HepG2 (cell line): Measurements from ENCODE around the gene TBC1D22A. TPM values are rescaled to one million over a fixed set of nuclear protein-coding genes. Genes with fewer than 3 reads are reported as not detected.

Experiments
- ATAC-seq: fragments of 200-7000 bp; cut with Tn5 transposase; 3 replicates; pipeline ENCODE4 v1.9.1; 2020; ENCODE audit warnings: mild to moderate bottlenecking, moderate library complexity
- BruUV-seq: library from RNA; stranded (reverse); fragments of 400-500 nt; replicated peaks from 2 replicates; lab custom pipeline; 2021; lab: Mats Ljungman, UMichigan
- CTCF ChIA-PET: fragments of 300-600 bp; formaldehyde crosslinking; extraction: SDS; loops from one replicate; lab custom pipeline; 2021; ENCODE audit warnings: low total read pairs, inconsistent platforms, low intra/inter-chr PET ratio; lab: Yijun Ruan, JAX
- POLR2A ChIA-PET: fragments of 350-600 bp; sonication (Branson Sonifier 250); formaldehyde crosslinking; loops from one replicate; lab custom pipeline; 2020; ENCODE audit warnings: antibody characterized with exemption, inconsistent platforms; lab: Yijun Ruan, JAX
- DNase-seq: peaks from one replicate; pipeline ENCODE4 v3.0.0-alpha.2; 2015; ENCODE audit warnings: low spot score
- FAIRE-seq: peaks from 3 replicates; lab custom pipeline; 2011; peaks lifted over from hg19 to GRCh38; lab: Jason Lieb, UNC
- H2AFZ ChIP-seq: one replicate; pipeline ENCODE4 v1.6.1; 2011; ENCODE audit warnings: low read length, inconsistent platforms
- H3K27ac ChIP-seq: fragments of 300-600 bp; 3 replicates; pipeline ENCODE4 v1.8.0; 2011; ENCODE audit warnings: mixed run types, mild to moderate bottlenecking, mixed read lengths, low read length, inconsistent platforms; ENCODE audit not compliant: insufficient read depth; ENCODE audit errors: extremely low read length
- H3K27me3 ChIP-seq, 2 experiments: fragments of 200-600 bp in 1 of 2; 2 replicates in 1 of 2; 3 replicates in 1 of 2; pipeline versions ENCODE4 v1.6.0 to v1.8.0; 2011; ENCODE audit warnings: low read length in 2 of 2, mild to moderate bottlenecking in 2 of 2, moderate library complexity in 2 of 2, inconsistent platforms in 1 of 2; ENCODE audit not compliant: insufficient read depth in 2 of 2, control insufficient read depth in 1 of 2
- H3K36me3 ChIP-seq, 2 experiments: fragments of 200-600 bp in 1 of 2; replicated peaks in 1 of 2; 2 replicates in 1 of 2; 3 replicates in 1 of 2; pipeline versions ENCODE4 v1.5.1 to v1.8.0; 2011; ENCODE audit warnings: low read length in 2 of 2, inconsistent platforms in 1 of 2; ENCODE audit not compliant: insufficient read depth in 2 of 2, control insufficient read depth in 1 of 2
- H3K4me1 ChIP-seq: 2 replicates; pipeline ENCODE4 v1.5.1; 2012; ENCODE audit warnings: low read length, inconsistent platforms; ENCODE audit not compliant: insufficient read depth
- H3K4me2 ChIP-seq: 2 replicates; pipeline ENCODE4 v1.6.0; 2011; ENCODE audit warnings: low read depth, low read length, inconsistent platforms
- H3K4me3 ChIP-seq, 3 experiments: fragments of 200-600 bp in 1 of 3; sonication (generic), shearing (Covaris generic) in 1 of 3; replicated peaks in 1 of 3; 2 replicates each; pipeline ENCODE4 v1.5.1; 2011 to 2016; ENCODE audit warnings: low read length in 3 of 3, inconsistent platforms in 2 of 3, low read depth in 2 of 3, mild to moderate bottlenecking in 2 of 3, control low read depth in 1 of 3, mixed read lengths in 1 of 3; ENCODE audit not compliant: insufficient read depth in 1 of 3
- H3K79me2 ChIP-seq: one replicate; pipeline ENCODE4 v1.6.1; 2011; ENCODE audit warnings: low read length, inconsistent platforms; ENCODE audit not compliant: insufficient read depth
- H3K9ac ChIP-seq: 2 replicates; pipeline ENCODE4 v1.6.0; 2011; ENCODE audit warnings: mild to moderate bottlenecking, low read depth, low read length, inconsistent platforms; ENCODE audit not compliant: insufficient read depth
- H3K9me3 ChIP-seq: 2 replicates; pipeline ENCODE4 v1.5.1; 2012; ENCODE audit warnings: mild to moderate bottlenecking, low read length
- H4K20me1 ChIP-seq: 2 replicates; pipeline ENCODE4 v1.6.0; 2011; ENCODE audit warnings: inconsistent platforms, mild to moderate bottlenecking, low read length, moderate library complexity; ENCODE audit not compliant: insufficient read depth
- BRD4 ChIP-seq: sonication (generic); formaldehyde crosslinking; IDR thresholded peaks from 2 replicates; pipeline ENCODE4 v1.4.0; 2020; ENCODE audit warnings: missing genetic modification reagents
- CHCHD3 ChIP-seq: sonication (generic); formaldehyde crosslinking; IDR thresholded peaks from 2 replicates; pipeline ENCODE4 v1.8.0; 2022; ENCODE audit warnings: mild to moderate bottlenecking, missing genetic modification reagents, moderate library complexity
- EHMT2 ChIP-seq: fragments of 200-600 bp; sonication (generic); IDR thresholded peaks from 2 replicates; pipeline ENCODE4 v1.7.0; 2017; ENCODE audit warnings: antibody characterized with exemption, low read depth, low read length, borderline replicate concordance
- HNF1B ChIP-seq: sonication (generic); formaldehyde crosslinking; IDR thresholded peaks from 2 replicates; pipeline ENCODE4 v1.5.1; 2020; ENCODE audit warnings: mild to moderate bottlenecking, moderate library complexity, missing genetic modification reagents
- MYPOP ChIP-seq: sonication (generic); formaldehyde crosslinking; IDR thresholded peaks from 2 replicates; pipeline ENCODE4 v1.8.1; 2023; ENCODE audit warnings: mild to moderate bottlenecking, moderate library complexity, missing genetic modification reagents
- NCOR1 ChIP-seq: fragments of 200-600 bp; sonication (generic); IDR thresholded peaks from 2 replicates; pipeline ENCODE4 v1.7.0; 2017; ENCODE audit warnings: antibody characterized with exemption, low read length, borderline replicate concordance
- SCMH1 ChIP-seq: sonication (generic); formaldehyde crosslinking; IDR thresholded peaks from 2 replicates; pipeline ENCODE4 v1.9.0; 2021; ENCODE audit warnings: missing genetic modification reagents, mild to moderate bottlenecking, borderline replicate concordance
- SP5 ChIP-seq: IDR thresholded peaks from 2 replicates; pipeline ENCODE4 v1.6.1; 2016; ENCODE audit warnings: low read depth, borderline replicate concordance
- STAT5B ChIP-seq: sonication (generic); formaldehyde crosslinking; IDR thresholded peaks from 2 replicates; pipeline ENCODE4 v1.4.0; 2020; ENCODE audit warnings: missing genetic modification reagents
- ZBTB21 ChIP-seq: sonication (generic); formaldehyde crosslinking; IDR thresholded peaks from 2 replicates; pipeline ENCODE4 v1.4.0; 2020; ENCODE audit warnings: missing genetic modification reagents
- ZIK1 ChIP-seq: sonication (generic); formaldehyde crosslinking; IDR thresholded peaks from 2 replicates; pipeline ENCODE4 v1.5.0; 2020; ENCODE audit warnings: mild to moderate bottlenecking, low read depth, missing genetic modification reagents, borderline replicate concordance
- ZKSCAN5 ChIP-seq: sonication (generic); formaldehyde crosslinking; IDR thresholded peaks from 2 replicates; pipeline ENCODE4 v1.5.1; 2020; ENCODE audit warnings: mild to moderate bottlenecking, missing genetic modification reagents
- ZNF263 ChIP-seq: sonication (generic); formaldehyde crosslinking; IDR thresholded peaks from 2 replicates; pipeline ENCODE4 v1.4.0; 2020; ENCODE audit warnings: missing genetic modification reagents
- ZNF597 ChIP-seq: sonication (generic); formaldehyde crosslinking; IDR thresholded peaks from 2 replicates; pipeline ENCODE4 v1.5.0; 2020; ENCODE audit warnings: missing genetic modification reagents
- ZNF761 ChIP-seq: sonication (generic); formaldehyde crosslinking; conservative IDR thresholded peaks from 2 replicates; pipeline ENCODE4 v1.4.0; 2020; ENCODE audit warnings: mild to moderate bottlenecking, missing genetic modification reagents
- ZNF768 ChIP-seq: sonication (generic); formaldehyde crosslinking; IDR thresholded peaks from 2 replicates; pipeline ENCODE4 v1.4.0; 2020; ENCODE audit warnings: missing genetic modification reagents
- ZSCAN29 ChIP-seq: sonication (generic); formaldehyde crosslinking; conservative IDR thresholded peaks from 2 replicates; pipeline ENCODE4 v1.4.0; 2020; ENCODE audit warnings: mild to moderate bottlenecking, missing genetic modification reagents
- WGBS: methylation state at CpG from one replicate; pipeline ENCODE4 v1.1.6; 2017; ENCODE audit warnings: low lambda C conversion rate; 5-methylcytosine and 5-hydroxymethylcytosine counted together
- in situ Hi-C: cut with HindIII; loops from 2 replicates; pipeline ENCODE4 v1.10.0; 2017; ENCODE audit warnings: low pct_unique_long_range_greater_than_20kb; ENCODE audit not compliant: extremely low pct_ligation_motif_present
- intact Hi-C: fragments of 100-400 bp; cut with micrococcal nuclease; formaldehyde crosslinking; loops from one replicate; pipeline ENCODE4 v1.10.0; 2022; ENCODE audit not compliant: unreplicated experiment
- polyA plus RNA-seq, 8 experiments: library from polyadenylated mRNA; depleted of rRNA in 3 of 8; stranded (reverse) in 7 of 8; unstranded in 1 of 8; fragments of >200 nt; fragmentation: Illumina TruSeq in 4 of 8; extraction: Trizol in 4 of 8; gene quantifications; 2 replicates each; pipeline versions ENCODE4 v1.2.1 to v1.2.3, GENCODE V29; 2011 to 2016; ENCODE audit warnings: low read depth in 4 of 8, missing spikeins in 1 of 8, mixed read lengths in 1 of 8; ENCODE audit not compliant: insufficient read depth in 1 of 8
- total RNA-seq, 5 experiments: library from RNA; depleted of rRNA; stranded (reverse); fragments of >200 nt; fragmentation: Illumina TruSeq; extraction: Trizol; gene quantifications; 2 replicates each; pipeline ENCODE4 v1.2.3, GENCODE V29; 2016; ENCODE audit warnings: low read depth in 1 of 5
- TF ChIP-seq, protein P1 (sequence below): fragments of 450-650 bp; IDR thresholded peaks from 2 replicates; pipeline ENCODE4 v1.6.1; 2016

The TBC1D22A gene
- total and polyA plus RNA-seq, 2 of the 13 experiments (the other 11 are each of a cell fraction or from before 2014, with no cell fraction given), result 17.3 to 18.0 TPM

DNA sequence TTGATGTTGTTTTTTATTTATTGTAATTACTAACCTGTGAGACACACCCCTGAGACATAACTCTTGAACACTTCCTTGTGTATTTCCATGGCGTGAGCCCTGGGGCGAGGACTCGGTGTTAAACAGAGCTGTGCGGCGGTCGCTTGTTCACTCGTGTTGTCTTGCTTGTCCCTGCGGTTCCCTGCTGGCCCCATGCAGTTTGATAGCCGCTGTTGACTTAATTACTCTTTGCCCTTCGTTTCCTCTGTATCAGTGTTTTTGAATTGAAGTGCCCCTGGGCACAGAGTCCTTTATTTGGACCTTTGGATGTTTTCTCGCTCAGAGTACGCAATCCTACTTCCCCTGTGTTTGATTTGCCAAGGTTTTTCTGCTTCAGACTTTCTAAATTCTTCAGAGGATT lies 52.7 kb downstream of the TBC1D22A start (continued):
- no peak for TF ChIP-seq SCMH1 (CRISPR knock-in tag)
- TF ChIP-seq ZSCAN29, result no peak
- TF ChIP-seq, all 625 proteins: peak for 46

DNA sequence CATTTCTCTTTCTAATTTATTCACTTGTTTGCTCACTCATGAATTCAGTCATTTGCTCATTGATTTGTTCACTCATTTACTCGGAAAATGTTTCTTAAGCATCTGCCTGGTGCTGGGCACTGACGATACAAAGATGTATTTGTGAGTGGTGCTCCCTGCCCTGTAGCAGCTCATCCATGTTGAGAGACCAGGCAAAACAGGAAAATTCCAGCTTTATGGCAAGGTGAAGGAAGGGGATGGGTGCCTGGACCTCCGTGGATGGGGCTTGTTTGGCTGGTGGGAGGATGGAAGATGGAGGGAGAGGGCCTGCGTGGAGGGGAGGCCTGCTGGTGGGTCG lies 53.1 kb downstream of the TBC1D22A start:
- Histone ChIP-seq H3K9me3 (no peaks in the 10 kb centered on the region), H3K27me3 (no peaks in the 10 kb centered on the region), H2AFZ (no peak overlapping the region), H3K4me2 (peak overlapping the region; percentile 73), H4K20me1 (no peaks in the 10 kb centered on the region), H3K4me3 (peak overlapping the region in 2 of 3 experiments; percentile 29 to 54; a peak in 4 of 6 replicates), H3K4me1 (peaks cover 45% of the 10 kb centered on the region), H3K79me2 (peaks cover 15% of the 10 kb centered on the region), H3K36me3 (peaks cover 7 to 8% of the 10 kb centered on the region in 2 experiments; a peak in 4 of 5 replicates), H3K27ac (peak overlapping the region; percentile 77), H3K9ac (peak overlapping the region; percentile 20)
- DNase-seq (no peak), ATAC-seq (peak; percentile 67), FAIRE-seq (peak; percentile 4)
- in situ Hi-C loops (no loop called here), intact Hi-C loops (no loop called here)
- CTCF ChIA-PET, result interaction anchor here (0.6 kb wide), 1 partner anchor 9 kb away, joined by 3 read pairs; no protein-coding TSS in a partner anchor
- WGBS, result 25% methylated on average over 5 of the region's 5 CpGs
- POLR2A ChIA-PET, result interaction anchor here (1.1 to 1.8 kb wide), 4 partner anchors 14 to 61 kb away, joined by 3 to 5 read pairs (median 4); partner anchors contain the start of gene TBC1D22A
- no TSS peak for BruUV-seq
- TF ChIP-seq HNF1B (CRISPR knock-in tag) (peak; percentile 65; the same call in 1 of the 2 replicates), EHMT2 (no peak), ZBTB21 (no peak), ZNF761 (CRISPR knock-in tag) (no peak), ZKSCAN5 (CRISPR knock-in tag) (no peak), ZIK1 (CRISPR knock-in tag) (no peak), STAT5B (no peak), ZNF768 (no peak), CHCHD3 (CRISPR knock-in tag) (no peak), NCOR1 (peak; percentile 17; the same call in 1 of the 2 replicates), SP5 (CRISPR knock-in tag) (0 out of 2 replicates have a peak, but pooled peaks have one; percentile 1), ZNF597 (CRISPR knock-in tag) (no peak), MYPOP (CRISPR knock-in tag) (no peak), ZNF263 (CRISPR knock-in tag) (peak; percentile 95), BRD4 (CRISPR knock-in tag) (no peak)
- TF ChIP-seq, protein P1, sequence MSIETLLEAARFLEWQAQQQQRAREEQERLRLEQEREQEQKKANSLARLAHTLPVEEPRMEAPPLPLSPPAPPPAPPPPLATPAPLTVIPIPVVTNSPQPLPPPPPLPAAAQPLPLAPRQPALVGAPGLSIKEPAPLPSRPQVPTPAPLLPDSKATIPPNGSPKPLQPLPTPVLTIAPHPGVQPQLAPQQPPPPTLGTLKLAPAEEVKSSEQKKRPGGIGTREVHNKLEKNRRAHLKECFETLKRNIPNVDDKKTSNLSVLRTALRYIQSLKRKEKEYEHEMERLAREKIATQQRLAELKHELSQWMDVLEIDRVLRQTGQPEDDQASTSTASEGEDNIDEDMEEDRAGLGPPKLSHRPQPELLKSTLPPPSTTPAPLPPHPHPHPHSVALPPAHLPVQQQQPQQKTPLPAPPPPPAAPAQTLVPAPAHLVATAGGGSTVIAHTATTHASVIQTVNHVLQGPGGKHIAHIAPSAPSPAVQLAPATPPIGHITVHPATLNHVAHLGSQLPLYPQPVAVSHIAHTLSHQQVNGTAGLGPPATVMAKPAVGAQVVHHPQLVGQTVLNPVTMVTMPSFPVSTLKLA, result no peak
